GM10248 (cell line): ENCODE data around the gene CTNNA3.

Experiments
- CTCF ChIA-PET: fragments of 300-600 bp; sonication (Branson Sonifier 250); formaldehyde crosslinking; extraction: SDS; loops from one replicate; lab custom pipeline; 2021; ENCODE audit warnings: antibody characterized with exemption; lab: Yijun Ruan, JAX
- POLR2A ChIA-PET: fragments of 350-650 bp; sonication (Branson Sonifier 250); formaldehyde crosslinking; extraction: SDS; loops from one replicate; lab custom pipeline; 2020; ENCODE audit warnings: antibody characterized with exemption; lab: Yijun Ruan, JAX
- DNase-seq: peaks from one replicate; pipeline ENCODE4 v3.0.0; 2012; ENCODE audit errors: extremely low spot score
- CTCF ChIP-seq: IDR thresholded peaks from 2 replicates; pipeline ENCODE4 v1.5.1; 2012; ENCODE audit warnings: mild to moderate bottlenecking, low read depth; ENCODE audit errors: extremely low read depth, missing control alignments, control extremely low read depth

Gene CTNNA3

GRCh38 chr10:66045859-66046258 lies 1650.1 kb downstream of the CTNNA3 start:
- POLR2A ChIA-PET: no interaction called here
- CTCF ChIA-PET: interaction anchor here (1.0 to 2.8 kb wide), 2 partner anchors 11 kb away, joined by 3 to 9 read pairs; no protein-coding TSS in a partner anchor

DNA sequence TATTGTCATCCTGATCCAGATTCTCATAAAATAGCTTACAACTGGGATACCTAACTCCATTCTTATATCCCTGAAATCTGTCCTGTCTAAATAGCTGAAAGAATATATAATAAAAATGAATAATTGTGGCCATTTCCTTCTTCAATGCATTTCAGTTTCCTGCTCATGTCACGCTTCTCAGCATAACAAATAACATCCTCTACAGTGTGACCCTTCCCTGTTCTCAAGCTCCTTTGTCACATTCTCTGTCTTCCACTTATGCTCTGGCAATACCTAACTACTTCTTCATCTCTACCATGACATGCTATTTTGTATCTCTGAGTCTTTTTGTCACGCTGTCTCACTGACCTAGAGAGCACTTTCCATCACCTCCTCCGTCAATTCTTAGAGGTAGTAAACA lies 1654.2 kb downstream of the CTNNA3 start:
- TF ChIP-seq CTCF: no peak
- no peak for DNase-seq
- CTCF ChIA-PET: no interaction called here
- POLR2A ChIA-PET: no interaction called here

More at GRCh38 chr10:66045859-66046258, 1650.1 kb downstream of the CTNNA3 start:
- no peak for DNase-seq
- TF ChIP-seq CTCF: no peak

DNA sequence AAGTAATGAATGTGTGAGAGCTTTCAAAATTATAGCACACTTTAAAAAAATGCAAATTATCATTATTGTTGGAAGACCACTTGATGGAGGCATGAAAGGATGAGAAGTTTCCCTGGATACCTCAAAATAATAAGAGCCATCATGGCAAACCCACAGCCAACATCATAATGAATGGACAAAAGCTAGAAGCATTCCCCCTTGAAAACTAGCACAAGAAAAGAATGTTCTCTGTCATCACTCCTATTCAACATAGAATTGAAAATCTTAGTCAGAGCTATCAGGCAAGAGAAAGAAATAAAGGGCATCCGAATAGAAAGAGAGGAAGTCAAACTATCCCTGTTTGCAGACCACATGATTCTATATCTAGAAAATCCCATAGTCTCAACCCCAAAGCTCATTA lies 1657.4 kb downstream of the CTNNA3 start:
- POLR2A ChIA-PET: no interaction called here
- DNase-seq: no peak
- TF ChIP-seq CTCF: no peak
- CTCF ChIA-PET: no interaction called here

DNA sequence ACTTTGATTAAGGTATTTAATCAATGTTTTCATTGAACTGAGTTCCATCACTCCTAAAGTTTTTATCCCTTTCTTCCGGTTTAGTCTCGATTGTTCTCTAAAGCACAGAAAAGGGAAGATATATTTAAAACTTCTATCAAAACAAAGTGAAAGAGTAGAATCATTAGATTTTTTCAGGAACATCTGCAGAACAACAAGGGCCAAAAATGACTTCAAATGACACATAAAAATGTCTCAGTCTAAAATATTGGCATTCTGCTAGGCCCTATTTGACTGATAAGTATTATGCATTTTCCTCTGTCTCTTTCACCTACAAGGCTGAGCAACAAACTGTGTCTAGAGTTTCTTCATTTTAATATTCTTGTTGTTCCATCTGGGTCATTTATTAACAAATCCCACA lies 1669.7 kb downstream of the CTNNA3 start:
- ChIA-PET POLR2A (no interaction called here), CTCF (no interaction called here)
- TF ChIP-seq CTCF: no peak
- DNase-seq: no peak

DNA sequence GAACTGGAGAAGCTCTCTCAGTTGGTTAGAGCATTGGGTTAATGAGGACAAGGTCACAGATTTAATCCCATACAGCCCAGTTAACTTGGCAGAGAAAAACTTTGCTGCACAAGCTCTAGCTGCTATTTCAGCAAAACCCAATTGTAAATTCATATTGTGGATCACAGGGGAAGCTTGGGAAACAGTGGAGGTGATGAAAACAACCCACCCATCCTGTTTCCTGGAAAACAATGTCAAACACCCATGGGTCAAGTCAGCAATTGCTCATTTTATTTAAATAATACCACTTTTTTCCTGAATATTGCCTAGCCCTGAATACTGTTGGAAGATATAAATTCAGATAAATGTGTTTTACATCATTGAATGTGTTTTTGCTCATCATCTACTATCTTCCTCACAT lies 1670.8 kb downstream of the CTNNA3 start:
- POLR2A ChIA-PET: no interaction called here
- TF ChIP-seq CTCF: no peak
- no peak for DNase-seq
- CTCF ChIA-PET: no interaction called here

GRCh38 chr10:66021423-66021822 lies 1674.6 kb downstream of the CTNNA3 start:
- no peak for TF ChIP-seq CTCF
- ChIA-PET CTCF (no interaction called here), POLR2A (no interaction called here)
- DNase-seq: no peak

GRCh38 chr10:66008221-66008620 lies 1687.8 kb downstream of the CTNNA3 start:
- DNase-seq: no peak
- TF ChIP-seq CTCF: no peak
- ChIA-PET CTCF (no interaction called here), POLR2A (no interaction called here)
